Nucleus accumbens (tissue), 56 donors: ENCODE data around the gene P2RX3.
A peak's percentile ranks its signal among the peaks of the same experiment; 100 is the strongest.
"Not testable (repeated sequence)": the region's sequence is repeated elsewhere in the genome, so short reads cannot be mapped to it uniquely, and the experiment has no call there.

ENCODE experiments used
- DNase-seq, 56 donors: peaks; one replicate each; lab custom pipeline; 2025; lab: John Stamatoyannopoulos, UW

P2RX3 gene

DNA sequence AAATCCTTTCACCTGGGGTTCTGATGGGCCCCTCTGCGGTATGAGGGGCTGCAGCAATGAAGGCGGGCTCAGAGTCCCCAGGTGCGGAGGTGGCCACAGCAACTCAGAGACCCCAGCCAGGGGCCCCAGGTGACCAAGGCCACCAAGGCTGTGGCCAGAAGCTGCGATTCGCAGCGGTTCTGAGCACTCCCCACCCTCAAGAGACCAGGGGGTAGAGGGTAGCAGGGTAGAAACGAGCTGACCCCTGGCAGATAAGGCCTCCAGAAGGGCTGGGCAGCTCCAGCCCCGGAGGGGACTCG, 14.3 kb upstream of the P2RX3 start:
- DNase-seq, result peak in 2 of 56 donors; percentile 40 to 43

DNA sequence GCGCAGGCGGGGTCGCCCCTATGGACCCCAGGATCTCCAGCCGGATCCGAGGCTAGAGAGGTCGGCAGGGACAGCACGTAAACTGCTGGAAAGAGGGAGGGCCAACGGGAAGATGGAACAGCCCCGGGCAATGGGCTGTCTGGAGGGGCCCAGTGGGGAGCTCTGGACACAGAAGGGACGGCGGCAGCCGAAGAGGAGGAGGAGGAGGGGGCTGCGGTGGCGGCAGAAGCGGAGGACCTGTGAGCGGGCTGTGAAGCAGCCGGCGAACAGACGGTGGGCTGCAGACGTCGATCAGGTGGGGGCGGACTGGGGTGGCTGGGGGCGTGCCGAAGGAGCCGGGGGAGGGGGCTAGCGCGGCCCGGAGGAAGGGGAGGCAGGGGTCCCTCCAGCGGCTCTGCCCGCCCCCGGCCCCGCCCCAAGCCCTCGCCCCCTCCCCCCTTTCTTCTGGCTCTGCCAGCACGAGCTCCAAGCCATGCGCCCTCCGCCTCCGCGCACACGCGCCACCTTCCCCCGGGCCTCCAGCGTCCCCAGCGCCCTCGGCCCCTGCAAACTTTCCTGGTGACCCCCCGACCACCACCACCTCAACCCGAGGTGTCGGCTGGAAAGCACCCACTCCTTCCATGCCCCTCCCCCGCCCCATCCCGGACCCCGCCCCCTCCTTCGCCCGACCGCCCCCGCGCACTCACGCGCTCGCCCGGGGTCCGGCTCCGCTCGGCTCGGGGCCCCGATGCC, 13.8 kb upstream of the P2RX3 start:
- peak in 22 of 56 donors; percentile 22 to 68 (median 42) for DNase-seq

DNA sequence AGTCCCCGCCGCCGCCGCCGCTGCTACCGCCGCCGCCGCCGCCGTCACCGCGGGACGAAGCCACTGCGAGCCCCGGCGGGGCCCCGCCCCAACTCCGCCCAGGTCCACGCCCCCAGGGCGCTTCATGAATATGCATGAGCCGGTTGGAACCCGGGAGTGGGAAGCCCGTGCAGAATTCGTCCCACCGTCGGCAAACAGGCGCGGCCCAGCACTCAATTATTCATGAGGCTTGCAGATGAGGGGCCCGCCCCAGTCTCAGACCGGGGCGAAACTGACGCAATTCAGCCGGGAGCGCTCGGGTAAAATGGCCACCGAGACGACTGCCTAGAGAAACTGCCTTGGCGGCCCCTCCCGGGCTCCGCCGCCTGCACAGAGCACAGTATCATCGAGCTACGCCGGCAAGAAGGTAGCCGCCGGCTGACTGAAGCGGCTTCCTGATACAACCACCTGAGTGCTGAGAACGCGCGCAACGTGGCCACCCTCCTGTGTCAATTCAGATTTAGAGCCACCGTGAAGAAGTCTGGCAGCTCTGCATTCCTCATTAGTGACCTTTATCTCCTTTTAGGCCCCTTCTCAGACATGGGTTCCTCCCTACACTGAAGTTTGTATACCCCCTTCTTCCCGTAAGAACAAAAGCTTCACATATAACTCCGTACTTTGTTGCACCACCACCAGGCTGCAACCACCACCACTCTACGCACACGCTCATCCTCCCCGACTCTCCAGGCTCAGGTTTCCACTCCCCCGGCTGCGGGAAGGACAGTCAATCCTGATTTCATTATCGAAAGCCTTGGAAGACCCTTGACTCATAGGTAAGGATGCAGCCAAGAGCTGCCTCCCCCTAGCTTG, 13.0 kb upstream of the P2RX3 start, which contains the start of gene TNKS1BP1:
TSS of gene TNKS1BP1 (minus strand) at position 67 of the 849 bp plus-strand sequence. CDS start 3,067 bp downstream, outside the sequence.
- DNase-seq, result peak; percentile 63 to 98 (median 92)

DNA sequence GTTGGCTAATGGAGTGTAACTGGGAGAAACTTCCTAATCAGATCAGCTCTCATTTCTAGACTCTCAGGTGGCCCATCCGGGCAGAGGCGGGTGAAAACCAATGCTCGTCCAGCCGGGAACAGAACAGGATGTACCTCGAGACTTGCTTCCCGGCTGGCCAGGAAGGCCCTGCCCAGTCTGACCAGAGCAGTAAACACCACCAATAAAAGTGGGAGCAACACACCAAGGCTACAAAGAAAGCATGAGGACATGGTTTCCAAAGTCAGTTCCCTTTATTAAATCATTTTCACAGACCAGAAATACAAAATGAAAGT, 12.5 kb upstream of the P2RX3 start:
- no peak for DNase-seq

DNA sequence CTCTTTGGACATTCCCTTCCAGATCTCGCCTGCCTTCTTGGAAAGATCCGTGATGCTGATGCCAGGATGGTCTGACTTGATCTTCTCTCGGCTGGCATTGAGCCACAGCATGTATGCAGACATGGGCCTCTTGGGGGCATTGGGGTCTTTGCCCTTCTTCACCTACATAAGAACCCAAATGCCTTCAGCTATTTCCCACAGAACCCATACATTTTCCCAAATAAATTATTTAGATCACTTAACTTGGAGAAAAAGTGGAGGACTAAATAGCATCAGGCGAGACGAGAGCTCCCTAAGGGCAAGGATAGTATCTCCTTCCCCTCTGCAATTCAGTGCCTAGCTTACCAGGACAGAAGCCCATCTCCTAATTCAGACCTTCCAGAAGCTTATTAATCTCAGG, 10.4 kb upstream of the P2RX3 start:
- DNase-seq, result no peak

DNA sequence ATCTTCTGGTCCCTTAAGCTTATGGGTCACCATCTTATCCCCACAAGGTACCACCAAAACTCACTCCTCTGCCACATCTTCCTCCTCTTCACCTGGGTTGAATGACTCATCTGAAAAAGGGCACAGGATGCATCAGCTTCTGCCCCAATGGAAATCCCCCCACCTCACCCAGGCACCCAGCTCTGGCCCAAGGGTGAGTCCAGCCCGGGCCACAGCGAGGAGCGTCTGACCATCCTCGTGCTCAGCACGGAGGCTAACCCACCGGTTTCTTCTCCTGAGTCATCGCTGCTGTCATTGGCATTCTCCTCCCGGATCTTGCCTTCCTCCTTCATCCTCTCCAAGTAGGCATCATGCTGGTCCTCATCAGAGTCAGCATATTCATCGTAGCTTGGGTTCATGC, 8.1 kb upstream of the P2RX3 start:
- DNase-seq, result no peak

DNA sequence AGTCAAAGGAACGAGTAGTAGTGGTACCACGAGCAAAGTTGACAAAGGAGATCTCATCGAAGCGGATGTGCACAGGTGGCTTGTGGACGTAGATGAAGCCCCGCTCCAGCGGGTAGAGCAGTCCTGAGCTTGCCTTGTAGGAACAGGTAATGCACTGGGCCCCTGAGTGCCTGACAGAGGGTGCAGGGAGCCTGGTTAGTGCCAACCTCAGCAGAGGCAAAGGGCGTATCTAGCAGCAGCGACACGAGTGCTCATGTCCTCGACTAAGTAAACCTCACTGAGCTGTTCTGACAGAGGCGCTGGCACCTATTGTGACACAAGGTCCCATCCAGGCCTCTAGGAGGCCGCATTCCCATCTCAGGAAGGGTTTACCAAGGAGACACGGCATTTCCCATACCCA, 6.4 kb upstream of the P2RX3 start:
- no peak for DNase-seq

DNA sequence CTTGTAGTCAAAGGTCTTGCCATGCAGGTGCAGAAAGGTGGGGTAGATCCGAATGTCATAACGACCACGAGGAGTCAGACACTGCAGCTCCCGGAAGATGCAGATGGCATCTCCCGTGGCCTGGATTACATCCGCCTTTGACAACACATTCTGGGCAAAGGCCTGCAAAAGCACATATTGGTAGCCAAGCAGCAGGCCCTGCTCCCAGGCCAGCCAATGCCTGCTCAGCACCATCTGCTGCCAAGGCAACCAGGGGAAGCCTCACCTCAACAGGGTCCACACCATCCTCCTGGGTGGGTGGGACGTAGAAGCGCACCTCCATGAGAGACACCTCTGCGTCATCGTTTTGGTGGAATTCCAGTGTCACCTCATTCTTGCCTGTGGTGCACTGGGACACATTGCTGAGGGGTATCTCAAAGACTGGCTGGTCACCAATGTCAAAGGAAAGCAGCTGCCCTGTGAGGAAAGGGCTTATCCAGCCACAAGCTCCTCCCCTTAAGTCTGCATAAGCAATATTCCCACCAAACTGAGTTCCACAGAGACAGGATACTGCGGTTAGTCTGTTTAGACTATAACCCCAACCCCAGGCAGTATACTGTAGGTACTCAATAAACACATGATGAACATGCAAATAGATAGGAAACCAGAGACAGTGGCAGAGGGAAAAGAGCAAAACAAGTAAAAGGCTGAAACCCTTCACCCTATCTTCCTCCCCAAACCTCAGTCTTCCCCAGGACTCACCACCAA, 5.3 kb upstream of the P2RX3 start:
- no peak for DNase-seq

DNA sequence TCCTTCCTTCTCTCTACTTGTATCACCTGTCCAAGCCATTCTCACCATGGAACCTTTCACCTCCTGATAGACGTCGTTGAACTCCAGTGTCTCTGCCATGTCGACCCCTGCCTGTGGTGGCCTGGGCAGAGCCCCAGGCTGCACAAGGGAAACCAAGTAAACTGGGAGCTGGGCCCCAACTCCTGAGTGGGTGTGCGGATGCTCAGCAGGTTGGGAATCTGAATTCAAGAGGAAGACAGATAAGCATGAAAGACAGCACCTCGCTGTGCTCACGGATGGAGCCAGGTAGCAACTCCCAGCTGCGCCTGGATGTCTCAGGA, 3.2 kb upstream of the P2RX3 start:
- DNase-seq, result peak in 2 of 56 donors; percentile 35 to 55

DNA sequence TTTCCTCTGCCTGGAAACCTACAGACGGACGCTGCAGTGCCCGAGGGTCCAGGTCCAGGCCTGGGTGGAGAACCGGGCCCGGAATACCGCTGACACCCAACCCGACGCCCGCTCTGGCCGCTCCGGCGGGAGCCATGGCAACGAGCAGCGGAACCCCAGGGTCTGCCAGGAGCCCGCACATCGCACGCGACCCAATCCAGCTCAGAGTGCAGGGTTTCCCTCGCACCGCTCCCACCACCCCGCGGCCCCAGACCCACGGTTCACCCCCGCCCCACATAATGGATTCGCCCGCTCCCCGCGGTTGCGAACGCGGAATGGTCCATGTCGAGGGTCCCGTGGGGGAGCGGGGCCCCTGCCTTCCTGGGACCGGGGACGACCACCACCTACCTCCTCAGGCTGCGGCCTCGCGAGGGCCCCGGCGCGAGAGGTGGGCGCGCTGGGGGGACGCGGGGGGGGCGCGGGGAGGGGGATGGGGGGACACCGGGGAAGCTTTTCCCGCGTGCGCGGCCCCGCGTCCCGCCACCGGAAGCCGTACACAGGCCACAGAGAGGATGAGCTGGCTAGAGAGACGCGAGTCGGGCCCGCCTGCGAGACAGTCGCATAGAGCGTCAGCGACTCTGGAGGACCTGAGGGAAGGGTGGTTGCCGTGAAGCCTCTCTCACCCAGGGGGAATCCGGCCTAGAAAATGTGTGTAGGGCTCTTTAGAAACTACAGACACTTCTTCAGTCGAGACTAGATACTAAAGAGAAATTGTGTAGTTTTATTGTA, 2.6 kb upstream of the P2RX3 start, which contains the start of gene SSRP1:
TSS of gene SSRP1 (minus strand) at position 550 of the 768 bp plus-strand sequence. CDS start 771 bp downstream, outside the sequence.
- peak; percentile 26 to 93 (median 81) for DNase-seq

DNA sequence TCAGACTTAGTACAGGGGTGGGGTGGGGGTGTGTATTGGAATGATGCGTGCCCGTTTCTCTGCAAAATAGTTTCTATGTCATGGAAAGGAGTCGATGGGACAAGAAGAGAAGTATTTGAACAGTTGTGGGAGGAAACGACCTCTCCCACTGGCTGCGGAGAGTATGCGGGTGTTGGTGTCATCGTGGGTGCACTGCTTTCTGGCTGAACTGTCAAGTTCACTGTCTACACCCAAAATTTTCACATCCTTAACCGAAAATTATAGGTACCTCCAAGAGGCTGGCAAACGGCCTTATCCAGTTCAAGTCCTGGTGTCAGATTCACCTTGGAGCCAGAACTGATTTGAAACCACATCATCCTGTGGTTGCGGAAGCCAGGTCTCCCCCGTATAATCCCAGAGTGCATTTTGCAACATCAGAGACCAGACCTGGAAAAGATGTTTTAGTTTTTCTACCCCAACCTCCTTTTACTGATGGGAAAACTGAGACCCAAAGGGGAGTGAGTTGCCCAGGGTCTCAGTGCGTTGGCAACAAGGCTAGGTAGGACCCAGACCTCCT, 2.0 kb upstream of the P2RX3 start:
- peak in 4 of 56 donors; percentile 26 to 48 (median 38) for DNase-seq

DNA sequence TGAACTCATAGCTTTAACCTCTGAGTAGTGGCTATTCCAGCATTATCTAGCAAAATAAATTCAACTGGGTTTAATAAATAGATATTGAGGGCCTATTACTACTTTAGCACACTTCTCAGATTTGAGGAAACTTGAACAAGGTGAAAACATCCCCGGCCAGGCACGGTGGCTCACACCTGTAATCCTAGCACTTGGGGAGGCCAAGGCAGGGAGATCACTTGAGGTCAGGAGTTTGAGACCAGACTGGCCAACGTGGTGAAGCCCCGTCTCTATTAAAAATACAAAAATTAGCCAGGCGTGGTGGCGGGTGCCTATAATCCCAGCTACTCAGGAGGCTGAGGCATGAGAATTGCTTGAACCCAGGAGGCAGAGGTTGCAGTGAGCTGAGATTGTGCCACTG, 1.3 kb upstream of the P2RX3 start:
- DNase-seq, result not testable (repeated sequence)

DNA sequence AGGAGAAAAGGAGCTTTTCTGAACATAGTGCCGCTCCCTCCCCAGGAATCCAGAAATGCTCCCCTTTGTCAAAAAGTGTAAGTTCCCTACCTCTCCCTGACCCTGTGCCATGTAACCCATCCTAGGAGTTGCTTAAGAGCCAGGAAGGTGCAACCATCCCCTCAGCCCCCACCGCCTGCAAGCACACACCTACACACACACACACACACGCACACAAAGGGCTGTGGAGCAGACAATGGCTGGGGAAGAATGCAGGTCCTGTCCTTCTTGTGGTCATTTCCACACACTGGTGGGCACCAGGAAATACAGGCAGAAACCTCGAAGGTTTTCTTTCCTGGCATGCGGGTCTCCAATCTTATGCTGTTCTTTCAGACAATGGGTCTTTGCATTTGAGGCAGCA, 1.2 kb downstream of the P2RX3 start:
- DNase-seq, result no peak

DNA sequence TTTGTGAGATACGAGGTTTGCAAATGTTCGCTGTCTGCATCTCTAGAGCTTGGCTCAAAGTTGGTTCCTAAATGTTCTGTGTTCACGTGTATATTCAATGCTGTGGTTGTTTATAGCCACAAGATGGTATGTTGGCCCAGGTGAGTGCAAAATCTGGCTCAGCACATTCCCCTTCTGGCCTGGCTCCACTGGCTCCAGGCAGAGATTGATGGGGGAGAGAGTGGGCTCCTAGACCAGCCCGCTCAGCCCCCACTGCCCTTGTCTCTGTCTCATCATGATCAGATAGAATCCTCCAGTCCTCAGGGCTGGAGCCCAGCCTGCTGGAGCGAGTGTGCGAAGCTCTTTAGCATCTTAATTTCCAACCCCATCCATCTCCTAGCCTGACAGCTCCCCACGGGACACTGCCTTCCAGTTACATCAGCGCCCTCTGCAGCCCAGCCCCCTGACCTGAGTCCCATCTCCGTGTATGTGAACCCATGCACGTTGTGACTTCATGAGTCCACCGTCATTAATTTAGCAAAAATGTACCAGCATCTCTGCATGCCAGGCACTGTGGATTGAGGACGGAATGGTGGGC, 2.0 kb downstream of the P2RX3 start:
- peak in 1 of 56 donors; percentile 7 for DNase-seq

DNA sequence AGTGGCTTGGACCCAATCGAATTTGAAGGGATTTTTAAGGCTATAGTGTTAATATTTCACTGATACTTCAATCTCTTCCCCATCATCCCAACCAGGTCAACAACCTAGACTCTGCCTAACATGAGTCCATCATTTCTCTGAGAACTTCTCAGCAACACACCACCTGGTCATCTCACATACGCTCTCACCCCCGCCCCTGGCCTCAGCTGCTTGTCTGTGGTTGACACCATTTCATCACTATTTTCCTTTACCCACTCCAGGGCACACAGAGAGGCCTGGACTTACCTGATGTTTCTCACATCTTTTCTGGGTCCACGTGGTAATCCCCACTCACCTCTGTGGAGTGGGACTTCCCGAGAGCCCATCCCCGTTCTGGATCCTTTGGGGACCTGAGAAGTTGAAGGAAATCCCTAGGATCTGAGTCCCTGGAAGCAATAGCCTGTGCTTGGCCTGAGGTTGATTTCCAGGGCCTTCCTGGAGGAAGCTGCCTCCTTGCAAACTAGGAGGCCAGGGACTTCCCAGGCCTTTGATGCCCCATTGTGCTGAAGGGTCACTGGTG, 3.2 kb downstream of the P2RX3 start:
- no peak for DNase-seq

DNA sequence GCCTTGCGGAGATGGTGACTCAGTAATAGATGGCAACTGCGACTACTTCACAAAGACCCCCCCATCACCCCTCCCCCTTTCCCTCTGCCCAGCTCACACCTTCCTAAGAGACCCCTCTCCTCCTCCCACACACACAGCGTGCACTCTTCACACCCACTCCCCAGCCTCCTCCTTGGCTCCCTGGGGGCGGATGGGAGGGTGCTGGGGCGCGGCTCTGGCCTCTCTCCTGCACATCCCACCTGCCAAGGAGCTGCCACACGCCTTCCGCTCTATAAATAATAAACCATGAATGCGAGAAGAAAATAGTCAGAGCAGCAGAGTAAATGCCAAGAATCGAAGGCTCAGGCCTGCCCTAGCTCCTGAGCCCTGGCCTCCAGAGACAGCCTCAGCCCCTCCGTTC, 4.5 kb downstream of the P2RX3 start:
- DNase-seq, result no peak

DNA sequence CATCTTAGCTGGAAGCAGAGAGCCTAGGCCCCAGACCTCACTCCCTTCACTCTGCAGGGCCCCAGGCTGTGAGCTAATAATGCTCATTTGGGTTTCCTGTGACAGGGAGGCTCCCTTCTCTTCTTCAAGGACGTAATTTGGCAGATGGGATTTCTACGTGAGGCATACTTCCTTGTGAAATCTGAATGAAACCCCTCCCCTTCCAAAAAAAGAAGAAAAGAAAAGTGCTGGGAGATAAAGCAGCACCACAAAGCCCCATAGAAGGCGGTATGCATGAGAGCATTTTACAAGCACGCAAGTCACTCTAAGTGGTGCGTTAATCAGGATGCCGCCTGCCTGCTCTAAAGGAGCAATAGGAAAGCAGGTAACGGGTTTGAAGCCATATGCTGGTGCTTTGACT, 5.7 kb downstream of the P2RX3 start:
- DNase-seq, result no peak

DNA sequence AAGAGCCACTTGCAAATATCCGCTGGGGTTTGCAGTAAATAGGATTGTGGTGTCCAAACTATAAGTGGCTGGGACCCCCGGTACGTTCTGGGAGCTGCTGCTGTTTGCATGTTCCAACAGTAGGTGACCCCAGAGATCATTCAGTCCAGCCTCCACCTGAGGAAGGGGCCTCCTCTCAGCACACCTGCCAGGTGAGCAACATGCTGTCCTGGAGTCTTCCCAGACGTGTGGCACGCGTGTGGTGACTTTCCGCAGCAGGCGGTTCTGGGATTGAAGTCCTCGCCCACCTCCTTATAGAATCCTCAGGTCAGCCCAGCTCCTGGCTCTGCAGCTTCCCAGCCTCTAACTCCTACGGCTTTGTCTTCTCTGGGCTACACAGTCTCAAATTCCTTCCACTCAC, 6.7 kb downstream of the P2RX3 start:
- DNase-seq, result no peak

DNA sequence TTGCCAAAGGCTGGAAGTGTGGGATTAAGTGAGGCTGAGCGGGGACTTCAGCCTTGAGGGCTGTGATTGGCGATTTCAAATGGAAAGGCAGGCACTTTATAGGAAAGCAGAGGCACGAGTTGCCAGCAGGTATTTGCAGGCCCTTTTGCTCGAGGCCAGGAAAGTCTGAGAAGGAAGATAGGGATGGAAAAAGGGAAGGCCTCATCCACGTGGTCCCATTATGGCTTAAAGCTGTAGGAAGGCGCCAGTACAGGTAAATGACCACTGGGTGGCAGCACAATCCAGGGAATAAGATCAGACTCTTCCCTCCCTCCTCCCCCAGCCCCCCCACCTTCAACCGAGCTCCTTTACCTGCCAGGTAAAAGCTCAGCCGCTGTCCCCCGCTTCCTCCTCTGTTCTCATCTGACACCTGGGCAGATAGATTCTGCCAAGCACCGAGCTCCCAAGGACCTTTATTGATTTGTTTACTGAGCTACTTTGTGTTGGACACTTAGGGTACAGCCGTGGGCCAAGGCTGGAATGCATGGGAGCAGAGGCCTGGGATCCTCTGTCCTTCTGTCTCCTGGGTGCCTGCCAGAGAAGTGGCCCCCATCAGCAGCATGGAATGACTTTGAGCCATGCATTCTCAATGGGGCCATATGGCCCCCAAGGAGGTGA, 7.5 kb downstream of the P2RX3 start:
- peak in 46 of 56 donors; percentile 5 to 84 (median 37) for DNase-seq
